OCI-LY3 (cell line): ENCODE measurements around the gene TTC4.

Experiments
- H2AFZ ChIP-seq: fragments of 200-600, 300-600 bp; shearing (Covaris generic); 2 replicates; pipeline ENCODE4 v1.6.0; 2014; ENCODE audit warnings: antibody characterized with exemption, low read depth, low read length
- H3K27ac ChIP-seq: fragments of 200-600, 300-600 bp; sonication (generic); 2 replicates; pipeline ENCODE4 v1.5.1; 2014; ENCODE audit warnings: mild to moderate bottlenecking, low read length, moderate library complexity, mixed read lengths
- H3K27me3 ChIP-seq: fragments of 200-600, 300-600 bp; sonication (generic); 2 replicates; pipeline ENCODE4 v1.6.1; 2014; ENCODE audit warnings: low read depth, low read length, mixed read lengths
- H3K36me3 ChIP-seq: fragments of 200-600, 300-600 bp; sonication (generic); replicated peaks from 2 replicates; pipeline ENCODE3; 2014; ENCODE audit warnings: low read depth, low read length, mixed read lengths
- H3K4me1 ChIP-seq: fragments of 300-600, 200-600 bp; sonication (generic); 2 replicates; pipeline ENCODE4 v1.6.1; 2014; ENCODE audit warnings: low read length, mixed read lengths
- H3K4me2 ChIP-seq: fragments of 200-600, 300-600 bp; sonication (generic); 2 replicates; pipeline ENCODE4 v1.6.1; 2014; ENCODE audit warnings: low read length, mixed read lengths
- H3K4me3 ChIP-seq: fragments of 300-600, 200-600 bp; sonication (generic); 2 replicates; pipeline ENCODE4 v1.5.1; 2014; ENCODE audit warnings: antibody characterized with exemption, mild to moderate bottlenecking, low read length, moderate library complexity
- H3K79me2 ChIP-seq: fragments of 300-600, 200-600 bp; shearing (Covaris generic); 2 replicates; pipeline ENCODE4 v1.6.1; 2014; ENCODE audit warnings: mild to moderate bottlenecking, low read length, mixed read lengths
- H3K9ac ChIP-seq: fragments of 300-600, 200-600 bp; shearing (Covaris generic); 2 replicates; pipeline ENCODE4 v1.6.0; 2014; ENCODE audit warnings: mild to moderate bottlenecking, low read length, moderate library complexity
- H3K9me3 ChIP-seq: fragments of 200-600, 300-600 bp; shearing (Covaris generic); 2 replicates; pipeline ENCODE4 v1.6.1; 2014; ENCODE audit warnings: low read length, mixed read lengths; ENCODE audit not compliant: insufficient read depth
- H4K20me1 ChIP-seq: fragments of 200-600, 300-600 bp; sonication (generic); 2 replicates; pipeline ENCODE4 v1.6.1; 2016; ENCODE audit warnings: low read length, mixed read lengths; ENCODE audit not compliant: insufficient read depth
- EZH2phosphoT487 ChIP-seq: fragments of 200-600 bp; shearing (Covaris generic); IDR thresholded peaks from 2 replicates; pipeline ENCODE4 v1.6.1; 2018; ENCODE audit warnings: antibody characterized with exemption, mixed run types, low read depth
- TF ChIP-seq, protein P1 (sequence below): fragments of 200-600, 300-600 bp; sonication (generic); IDR thresholded peaks from 2 replicates; pipeline ENCODE4 v1.5.1; 2014; ENCODE audit warnings: antibody characterized with exemption, low read length, low read depth

The TTC4 gene

DNA sequence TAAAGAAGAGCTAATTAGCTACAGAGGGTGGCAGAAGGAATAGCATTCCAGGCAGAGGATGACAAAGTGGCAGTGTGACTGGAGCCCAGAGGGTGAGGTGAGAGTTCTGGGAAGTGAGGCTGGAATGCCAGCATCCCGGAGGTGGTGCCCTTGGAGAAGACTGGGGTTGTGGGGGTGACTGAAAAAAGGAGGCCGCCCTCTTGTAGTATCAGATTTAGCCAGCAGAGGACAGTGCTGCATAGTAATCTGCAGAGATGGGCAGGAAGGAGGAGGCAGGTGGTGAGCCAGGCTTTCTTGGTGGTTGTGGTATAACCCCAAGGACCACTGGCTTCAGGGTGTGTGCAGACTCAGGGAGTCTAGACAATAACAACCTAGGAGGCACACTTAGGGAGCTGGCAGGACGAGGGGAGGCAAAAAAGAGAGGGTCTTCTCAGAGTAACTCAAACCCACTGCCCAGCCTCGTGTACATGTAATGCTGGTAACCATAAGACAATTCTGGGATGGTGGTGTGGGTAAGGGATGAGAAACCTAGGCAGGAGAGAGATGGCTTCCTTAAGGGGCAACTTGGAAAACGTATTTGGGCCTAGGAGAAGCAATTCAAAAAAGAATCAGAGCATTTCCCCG lies 43.6 kb upstream of the TTC4 start:
- Histone ChIP-seq H3K9ac (no peak overlapping the region), H3K9me3 (no peaks in the 10 kb centered on the region), H3K79me2 (no peaks in the 10 kb centered on the region), H4K20me1 (no peaks in the 10 kb centered on the region), H2AFZ (no peak overlapping the region), H3K4me1 (no peaks in the 10 kb centered on the region), H3K27ac (no peak overlapping the region), H3K36me3 (no peaks in the 10 kb centered on the region), H3K4me3 (no peak overlapping the region), H3K27me3 (no peaks in the 10 kb centered on the region), H3K4me2 (no peak overlapping the region)
- no peak for TF ChIP-seq EZH2phosphoT487
- TF ChIP-seq, protein P1, sequence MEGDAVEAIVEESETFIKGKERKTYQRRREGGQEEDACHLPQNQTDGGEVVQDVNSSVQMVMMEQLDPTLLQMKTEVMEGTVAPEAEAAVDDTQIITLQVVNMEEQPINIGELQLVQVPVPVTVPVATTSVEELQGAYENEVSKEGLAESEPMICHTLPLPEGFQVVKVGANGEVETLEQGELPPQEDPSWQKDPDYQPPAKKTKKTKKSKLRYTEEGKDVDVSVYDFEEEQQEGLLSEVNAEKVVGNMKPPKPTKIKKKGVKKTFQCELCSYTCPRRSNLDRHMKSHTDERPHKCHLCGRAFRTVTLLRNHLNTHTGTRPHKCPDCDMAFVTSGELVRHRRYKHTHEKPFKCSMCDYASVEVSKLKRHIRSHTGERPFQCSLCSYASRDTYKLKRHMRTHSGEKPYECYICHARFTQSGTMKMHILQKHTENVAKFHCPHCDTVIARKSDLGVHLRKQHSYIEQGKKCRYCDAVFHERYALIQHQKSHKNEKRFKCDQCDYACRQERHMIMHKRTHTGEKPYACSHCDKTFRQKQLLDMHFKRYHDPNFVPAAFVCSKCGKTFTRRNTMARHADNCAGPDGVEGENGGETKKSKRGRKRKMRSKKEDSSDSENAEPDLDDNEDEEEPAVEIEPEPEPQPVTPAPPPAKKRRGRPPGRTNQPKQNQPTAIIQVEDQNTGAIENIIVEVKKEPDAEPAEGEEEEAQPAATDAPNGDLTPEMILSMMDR = peak; percentile 62

DNA sequence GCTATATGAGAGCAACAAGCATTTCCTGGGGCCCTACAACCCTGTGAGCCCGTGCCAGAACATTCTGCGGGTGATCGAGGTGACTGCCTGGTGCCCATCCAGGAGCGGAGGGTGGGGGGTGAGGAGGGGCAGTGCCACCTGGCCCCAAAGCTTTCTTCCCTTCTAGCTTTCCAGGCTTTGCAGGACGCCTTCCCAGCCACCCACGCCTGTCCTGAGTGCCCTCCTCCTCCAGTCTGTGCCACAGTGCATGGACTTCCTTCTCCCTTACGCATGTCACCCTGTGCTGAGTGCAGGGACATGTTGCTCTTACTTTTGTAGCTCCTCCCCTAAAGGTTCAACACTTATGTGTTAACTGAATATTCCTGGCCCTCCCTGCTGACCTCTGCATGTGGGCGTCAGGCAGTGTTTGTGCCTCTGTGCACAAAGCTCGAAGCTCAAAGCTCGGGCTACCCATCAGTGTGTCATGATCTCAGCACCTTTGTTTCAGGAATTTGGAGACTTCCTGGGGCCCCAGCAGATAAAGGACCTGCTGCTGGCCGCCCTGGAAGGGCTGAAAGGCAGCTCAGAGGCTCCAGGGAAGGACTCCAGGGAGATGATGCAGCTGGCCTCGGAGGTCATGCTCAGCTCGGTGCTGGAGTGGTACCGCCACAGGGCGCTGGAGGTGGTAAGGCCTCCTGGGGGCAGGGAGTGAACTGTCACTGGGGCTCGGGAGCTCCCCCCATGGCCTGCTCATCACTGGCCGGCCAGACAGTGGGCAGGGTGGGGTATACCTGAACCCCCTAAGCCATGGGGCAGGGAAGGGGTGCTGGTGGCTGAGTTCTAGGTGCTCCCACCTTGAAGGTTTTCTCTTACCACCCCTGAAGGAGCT lies 36.7 kb upstream of the TTC4 start:
- no peaks in the 10 kb centered on the region for H3K9me3 ChIP-seq
- no peak overlapping the region for H3K4me3 ChIP-seq
- no peak overlapping the region for H2AFZ ChIP-seq
- no peak overlapping the region for H3K9ac ChIP-seq
- H3K27ac ChIP-seq = no peak overlapping the region
- no peaks in the 10 kb centered on the region for H3K36me3 ChIP-seq
- no peak for TF ChIP-seq EZH2phosphoT487
- TF ChIP-seq, protein P1 = no peak
- H3K79me2 ChIP-seq = no peaks in the 10 kb centered on the region
- no peaks in the 10 kb centered on the region for H4K20me1 ChIP-seq
- H3K27me3 ChIP-seq = peaks cover 8% of the 10 kb centered on the region; the same call in 1 of the 2 replicates
- no peaks in the 10 kb centered on the region for H3K4me1 ChIP-seq
- no peak overlapping the region for H3K4me2 ChIP-seq

DNA sequence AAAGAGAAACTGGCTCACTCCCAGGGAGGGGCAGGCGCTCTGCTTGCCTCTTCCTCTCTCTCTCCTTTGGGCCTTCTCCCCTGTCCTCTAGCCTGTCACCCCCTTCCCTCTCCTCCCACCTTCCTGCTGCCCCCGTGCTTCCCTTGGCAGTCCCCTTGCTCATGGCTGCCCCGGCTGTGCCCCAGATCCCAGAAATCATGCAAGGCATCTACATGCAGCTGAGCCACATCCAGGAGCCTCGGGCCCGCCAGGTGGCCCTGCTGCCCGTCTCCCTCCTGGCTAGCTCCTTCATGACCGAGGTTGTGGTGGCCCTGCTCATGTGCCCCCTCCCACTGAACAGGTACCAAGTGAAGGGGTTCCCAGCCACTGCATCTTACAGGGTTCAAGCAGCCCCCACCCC lies 36.0 kb upstream of the TTC4 start:
- H3K9me3 ChIP-seq = no peaks in the 10 kb centered on the region
- H2AFZ ChIP-seq = no peak overlapping the region
- H3K4me2 ChIP-seq = no peak overlapping the region

DNA sequence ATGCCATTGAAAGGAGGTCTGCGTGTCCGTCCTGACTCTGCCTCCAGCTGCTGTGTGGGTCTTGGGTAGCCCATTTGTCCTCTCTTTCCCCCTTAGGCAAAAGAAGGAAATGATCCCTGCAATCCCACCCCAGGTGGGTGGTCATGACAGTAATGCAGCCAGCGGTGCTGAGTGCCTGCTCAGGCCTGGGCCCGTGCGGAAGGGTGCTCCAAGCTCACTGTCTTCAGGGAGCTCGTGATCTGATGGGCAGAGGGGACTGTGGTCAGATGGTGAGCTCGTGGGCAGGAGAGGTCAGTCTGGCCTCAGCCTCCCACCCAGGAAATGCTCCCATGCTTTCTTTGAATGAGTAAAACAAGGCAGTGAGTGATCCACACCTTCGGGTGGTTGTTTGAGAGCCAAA lies 35.3 kb upstream of the TTC4 start:
- no peak overlapping the region for H2AFZ ChIP-seq
- no peak overlapping the region for H3K27ac ChIP-seq
- no peak overlapping the region for H3K4me2 ChIP-seq
- no peaks in the 10 kb centered on the region for H3K36me3 ChIP-seq
- no peak overlapping the region for H3K9ac ChIP-seq
- H4K20me1 ChIP-seq = no peaks in the 10 kb centered on the region
- no peaks in the 10 kb centered on the region for H3K9me3 ChIP-seq
- H3K4me1 ChIP-seq = no peaks in the 10 kb centered on the region
- H3K4me3 ChIP-seq = no peak overlapping the region
- no peaks in the 10 kb centered on the region for H3K79me2 ChIP-seq
- peaks cover 8% of the 10 kb centered on the region; the same call in 1 of the 2 replicates for H3K27me3 ChIP-seq
- TF ChIP-seq, protein P1 = no peak
- TF ChIP-seq EZH2phosphoT487 = no peak

More for the DNA sequence above, 36.0 kb upstream of the TTC4 start:
- H4K20me1 ChIP-seq = no peaks in the 10 kb centered on the region
- H3K27me3 ChIP-seq = peaks cover 8% of the 10 kb centered on the region; the same call in 1 of the 2 replicates
- H3K27ac ChIP-seq = no peak overlapping the region
- no peak overlapping the region for H3K4me3 ChIP-seq
- TF ChIP-seq, protein P1 = no peak
- no peak for TF ChIP-seq EZH2phosphoT487
- H3K79me2 ChIP-seq = no peaks in the 10 kb centered on the region
- no peaks in the 10 kb centered on the region for H3K4me1 ChIP-seq
- no peak overlapping the region for H3K9ac ChIP-seq
- no peaks in the 10 kb centered on the region for H3K36me3 ChIP-seq
